SKM-1 (cell line): Measurements from ENCODE around the gene IGSF22.

ENCODE experiments used
- DNase-seq: peaks from one replicate; lab custom pipeline; 2025; ENCODE audit not compliant: unreplicated experiment; lab: John Stamatoyannopoulos, UW

The IGSF22 gene

DNA sequence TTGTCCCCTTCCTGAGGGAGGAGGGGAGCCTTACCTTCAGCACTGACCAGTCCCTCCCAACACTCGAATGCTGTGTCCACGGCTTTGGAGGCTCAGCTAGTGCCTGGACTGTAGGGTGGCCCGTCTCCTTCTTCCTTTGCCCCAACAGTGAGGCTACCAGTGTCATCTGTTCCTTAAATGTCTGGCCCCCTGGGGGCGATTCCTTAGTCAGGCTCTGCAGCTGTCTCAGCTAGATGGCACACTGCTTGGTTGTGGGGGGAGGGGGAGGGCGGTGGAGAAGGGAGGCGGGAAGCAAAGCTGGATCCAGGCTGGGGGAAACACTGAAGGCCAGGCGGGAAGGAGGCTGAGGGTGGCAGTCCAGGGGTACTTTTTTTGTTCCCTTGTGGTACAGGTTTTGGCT is at the start of gene IGSF22:
IGSF22 (minus strand) TSS at position 149 of the 400 bp plus-strand sequence. CDS start 1,952 bp downstream, outside the sequence.
- no peak for DNase-seq

DNA sequence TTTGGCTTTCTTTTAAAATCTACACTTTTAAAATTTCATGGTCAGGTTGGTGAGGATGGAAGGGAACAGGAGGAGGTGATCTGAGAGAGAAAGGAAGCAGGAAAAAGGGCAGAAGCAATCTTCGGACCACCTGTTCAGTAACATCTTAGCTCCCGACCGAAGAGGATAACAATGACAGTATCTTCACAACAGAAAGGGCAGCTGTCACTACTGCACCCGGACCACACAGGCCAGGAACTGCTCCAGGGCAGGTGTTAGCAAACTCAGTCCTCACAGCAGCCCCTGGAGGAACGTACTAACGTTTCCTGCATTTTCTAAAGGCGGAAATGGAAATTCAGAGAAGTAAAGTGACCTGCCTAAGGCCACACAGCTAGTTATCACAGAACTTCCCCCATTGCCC is 48.8 kb upstream of the IGSF22 start:
- no peak for DNase-seq

DNA sequence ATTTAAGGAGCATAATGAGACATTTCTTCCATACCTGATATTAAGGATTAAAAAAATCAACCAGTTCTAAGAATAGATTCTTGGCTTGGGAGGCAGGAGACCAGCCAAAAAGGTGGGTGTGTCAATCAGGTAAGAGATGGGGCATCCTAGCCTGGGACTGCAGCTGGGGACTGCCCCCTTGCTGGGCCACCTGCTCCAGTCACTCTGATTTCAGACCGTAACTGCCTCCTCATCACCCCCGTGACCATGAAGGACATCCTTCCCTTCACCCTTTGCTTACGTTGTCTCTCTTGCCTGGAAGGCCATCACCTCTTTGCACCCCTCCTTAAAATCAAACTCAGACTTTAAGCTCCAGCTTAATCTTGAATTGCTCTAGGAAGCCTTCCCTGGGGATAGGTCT is 47.7 kb upstream of the IGSF22 start:
- DNase-seq: no peak

DNA sequence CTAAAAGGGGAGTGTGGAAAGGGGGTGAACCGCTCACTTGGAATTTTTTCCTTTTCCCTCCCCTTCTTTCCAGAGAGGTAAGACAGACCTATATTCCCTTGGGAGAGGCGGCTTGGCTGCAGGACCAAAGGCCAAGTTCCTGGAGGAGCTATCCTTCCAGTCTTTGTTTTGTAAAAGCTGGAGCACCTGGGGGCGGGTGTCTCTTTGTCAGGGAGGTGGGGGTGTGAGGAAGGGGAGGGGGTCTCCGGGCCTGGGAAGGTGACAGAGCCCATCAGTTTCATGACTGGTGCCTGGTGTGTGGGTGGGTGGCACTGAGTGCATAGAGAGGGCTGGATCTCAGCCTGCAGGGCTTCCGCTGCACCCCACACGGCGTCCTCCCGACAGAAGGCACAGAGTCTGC is 47.1 kb upstream of the IGSF22 start:
- DNase-seq: no peak

DNA sequence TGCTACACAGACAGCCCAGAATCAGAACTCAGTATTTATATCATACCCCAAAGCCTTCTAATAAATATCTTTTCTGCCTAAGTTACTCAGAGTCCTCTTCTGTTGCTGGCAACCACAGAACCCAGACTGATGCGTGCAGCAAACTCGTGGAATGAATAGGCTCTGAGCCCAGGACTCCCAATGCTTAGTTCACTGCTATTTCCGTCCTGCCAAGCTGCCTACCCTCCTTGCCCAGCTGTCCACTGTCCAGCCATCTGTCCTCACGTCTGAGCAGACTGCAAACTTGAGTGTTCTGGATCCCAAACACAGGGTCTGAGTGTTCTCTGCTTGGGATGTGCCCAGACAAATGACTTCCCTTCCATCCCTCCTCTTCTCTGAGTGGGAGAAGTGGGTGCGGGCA is 46.2 kb upstream of the IGSF22 start:
- no peak for DNase-seq

DNA sequence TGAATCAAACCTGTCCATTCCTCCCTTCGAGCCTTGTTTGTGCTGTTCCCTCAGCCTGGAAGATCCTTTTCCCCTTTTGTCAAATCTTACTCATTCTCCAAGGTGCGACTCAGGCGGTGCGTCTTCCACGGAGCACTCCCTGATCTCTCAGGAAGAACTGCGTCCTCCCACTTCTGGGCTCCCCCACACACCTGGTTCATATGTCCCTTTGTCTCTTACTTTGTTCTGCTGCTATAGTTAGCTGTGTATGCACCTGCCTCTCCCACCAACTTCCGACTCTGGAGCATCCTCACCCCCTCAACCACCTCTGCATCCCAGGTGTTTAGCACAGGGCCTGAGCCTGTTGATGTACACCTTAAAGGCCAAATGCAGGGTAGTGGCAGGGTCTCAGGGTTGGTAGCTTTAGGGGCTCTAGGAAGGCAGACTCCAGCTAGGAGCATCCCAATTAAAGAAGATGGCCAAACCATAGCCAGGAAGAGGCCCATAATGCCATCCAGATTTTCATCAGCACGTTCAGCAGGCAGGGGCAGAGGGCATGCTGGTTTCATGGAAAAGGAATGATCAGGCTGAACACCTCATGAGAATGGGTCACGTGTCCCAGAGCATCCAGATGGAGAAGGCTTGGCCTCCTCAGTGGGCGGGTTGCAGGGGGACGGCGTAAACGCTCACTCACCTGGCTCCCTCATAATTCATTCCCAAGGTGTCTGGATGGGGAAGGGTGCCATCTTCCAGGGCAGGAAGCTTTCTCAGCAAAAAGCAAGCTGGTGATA is 45.5 kb upstream of the IGSF22 start:
- no peak for DNase-seq

DNA sequence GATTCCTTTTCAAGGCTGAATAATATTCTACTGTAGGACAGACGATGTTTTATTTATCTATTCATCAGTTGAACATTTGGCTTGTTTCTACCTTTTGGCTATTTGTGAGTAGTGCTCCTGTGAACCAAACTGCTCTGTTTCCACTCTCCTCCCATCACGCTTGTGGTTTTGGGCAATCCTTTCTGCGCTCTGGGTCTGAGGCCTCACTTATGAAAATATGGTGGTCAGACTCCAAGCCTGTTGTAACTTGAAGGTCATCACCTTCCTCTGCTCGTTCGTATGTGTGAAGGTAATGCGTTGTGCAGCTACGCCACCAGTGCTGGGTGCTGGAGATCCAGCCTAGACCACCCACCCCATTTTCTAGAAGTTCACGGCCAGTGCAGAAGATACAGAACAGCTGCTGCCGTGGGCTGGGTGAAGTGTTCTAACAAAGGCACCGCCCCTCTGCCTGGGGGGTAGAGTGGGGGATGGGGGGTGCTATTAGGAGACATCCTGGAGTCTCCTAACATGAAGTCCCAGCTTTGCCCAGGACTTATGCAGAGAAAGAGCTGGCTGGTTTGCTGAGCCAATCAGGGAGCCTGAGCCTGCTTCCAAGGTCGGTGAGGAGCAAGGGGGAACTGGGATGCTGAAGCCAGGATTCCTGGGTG is 44.6 kb upstream of the IGSF22 start:
- no peak for DNase-seq

DNA sequence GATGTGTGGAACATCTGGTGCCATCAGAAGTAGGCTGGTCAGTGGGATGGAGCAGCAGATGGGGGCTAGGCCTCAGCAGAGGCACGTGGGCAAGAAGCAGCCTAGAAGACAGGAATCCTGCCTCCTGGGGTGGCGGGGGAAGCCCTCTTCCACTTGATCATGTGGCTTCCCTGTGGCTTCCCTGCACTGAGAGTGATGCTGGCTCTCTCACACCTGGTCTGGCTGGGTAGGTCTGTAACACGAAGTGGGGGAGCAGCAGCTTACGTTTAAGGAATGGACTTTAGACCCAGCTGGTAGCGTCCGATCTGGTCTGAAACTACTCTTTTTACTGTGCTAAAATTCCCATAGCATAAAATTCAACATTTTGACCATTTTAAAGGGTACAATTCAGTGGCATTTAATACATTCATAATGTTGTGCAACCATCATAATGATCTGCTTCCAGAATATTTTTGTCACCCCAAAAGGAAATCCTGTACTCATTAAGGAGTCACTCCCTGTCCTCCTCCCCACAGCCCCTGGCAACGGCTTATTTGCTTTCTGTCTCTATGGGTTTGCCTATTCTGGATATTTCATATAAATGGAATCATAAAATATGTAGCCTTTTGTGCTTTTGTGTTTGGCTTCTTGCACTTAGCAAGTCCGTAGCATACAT is 43.9 kb upstream of the IGSF22 start:
- DNase-seq: no peak

DNA sequence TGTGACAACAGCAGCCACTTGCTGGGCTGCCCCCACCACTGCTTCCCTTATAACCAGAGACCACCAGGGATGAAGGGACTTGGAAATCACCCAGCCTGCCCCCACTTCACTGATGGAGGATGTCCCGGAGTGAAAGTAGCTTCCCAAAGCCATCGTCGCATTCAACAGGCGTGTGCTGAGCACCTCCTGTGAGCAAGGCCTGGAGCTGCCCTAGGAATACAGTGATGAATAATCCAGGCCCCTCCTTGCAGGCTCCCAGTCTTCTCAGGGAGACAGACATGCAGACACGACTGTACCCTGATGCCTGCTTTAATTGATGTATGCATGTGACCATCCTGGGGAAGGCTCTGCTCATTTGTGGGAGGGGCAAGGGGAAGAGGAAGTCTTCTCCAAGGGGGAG is 43.0 kb upstream of the IGSF22 start:
- DNase-seq: no peak

DNA sequence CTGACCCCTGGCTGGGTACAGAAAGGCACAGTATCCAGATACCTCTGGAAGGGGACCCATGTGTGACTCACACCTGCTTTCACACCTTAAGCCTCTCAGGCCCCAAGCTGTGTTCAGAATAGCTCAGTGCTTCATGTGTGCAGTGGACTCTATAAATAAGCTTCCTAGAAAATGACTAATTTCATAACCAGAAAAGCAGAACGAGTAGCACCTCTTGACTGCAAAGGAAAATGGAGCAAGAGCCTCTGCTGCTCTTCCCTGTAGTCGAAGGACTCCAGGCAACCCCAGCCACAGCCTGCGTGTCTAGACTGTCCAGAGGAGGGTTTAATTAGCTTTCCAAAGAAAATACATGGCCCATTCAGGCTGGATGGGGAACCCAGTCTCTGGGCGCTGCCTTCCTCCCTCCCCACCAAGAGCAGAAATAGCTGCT is 42.5 kb upstream of the IGSF22 start:
- DNase-seq: peak; percentile 58

DNA sequence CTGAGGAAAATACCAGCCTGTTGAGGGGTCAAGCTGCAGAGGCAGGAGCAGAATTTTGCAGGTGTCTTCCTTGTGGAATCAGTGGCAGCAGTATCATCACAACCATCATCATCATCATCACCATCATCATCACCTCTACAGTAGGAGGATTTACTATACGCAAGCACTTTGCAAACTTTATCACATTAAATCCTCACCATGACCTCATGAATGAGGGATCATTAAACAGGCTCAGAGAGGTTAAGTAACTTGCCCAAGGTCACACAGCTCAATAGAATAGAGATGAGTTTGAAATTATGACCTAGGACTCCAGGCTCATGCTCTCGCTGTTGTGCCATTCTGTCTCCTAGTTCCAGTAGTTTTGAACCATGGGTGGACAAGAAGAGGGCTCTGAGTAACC is 40.0 kb upstream of the IGSF22 start:
- DNase-seq: no peak

DNA sequence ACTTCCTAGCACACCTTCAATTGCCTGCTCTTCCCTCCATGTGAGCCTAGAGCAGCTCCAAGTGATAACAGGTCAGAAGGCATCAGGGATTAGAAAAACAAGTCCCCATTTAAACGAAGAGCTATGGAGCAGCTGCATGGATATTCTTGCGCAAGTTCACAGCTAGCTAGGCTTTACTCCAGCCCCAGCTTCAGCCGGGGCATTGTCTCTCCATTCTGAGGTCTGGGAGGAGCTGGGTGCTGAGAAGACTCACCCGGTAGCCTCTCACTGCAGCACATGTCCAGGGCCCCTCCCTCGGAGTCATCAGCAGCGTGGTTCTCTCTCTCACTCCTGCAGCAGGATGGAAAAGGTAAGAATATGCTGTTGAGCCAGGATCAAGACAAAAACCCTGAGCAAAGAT is 39.6 kb upstream of the IGSF22 start:
- DNase-seq: no peak

DNA sequence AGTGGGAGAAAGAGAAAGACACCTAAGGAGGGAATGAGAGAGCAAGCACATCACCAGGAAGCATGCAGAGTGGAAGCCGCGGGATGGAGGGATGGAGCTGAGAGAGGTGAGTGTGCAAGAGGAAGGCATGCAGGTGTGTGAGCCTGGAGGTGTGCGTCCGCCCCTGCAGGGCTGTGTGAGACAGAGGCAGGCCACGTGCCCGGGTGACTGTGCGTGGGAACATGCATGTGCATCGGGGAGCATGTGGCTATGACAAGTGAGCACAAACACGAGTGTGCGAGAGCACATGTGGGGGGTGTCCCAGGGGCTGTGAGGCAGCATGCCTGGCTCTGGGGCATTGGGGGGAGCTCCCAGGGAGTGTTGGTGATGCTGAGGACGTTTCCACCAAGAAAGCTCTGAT is 35.8 kb upstream of the IGSF22 start:
- DNase-seq: no peak

DNA sequence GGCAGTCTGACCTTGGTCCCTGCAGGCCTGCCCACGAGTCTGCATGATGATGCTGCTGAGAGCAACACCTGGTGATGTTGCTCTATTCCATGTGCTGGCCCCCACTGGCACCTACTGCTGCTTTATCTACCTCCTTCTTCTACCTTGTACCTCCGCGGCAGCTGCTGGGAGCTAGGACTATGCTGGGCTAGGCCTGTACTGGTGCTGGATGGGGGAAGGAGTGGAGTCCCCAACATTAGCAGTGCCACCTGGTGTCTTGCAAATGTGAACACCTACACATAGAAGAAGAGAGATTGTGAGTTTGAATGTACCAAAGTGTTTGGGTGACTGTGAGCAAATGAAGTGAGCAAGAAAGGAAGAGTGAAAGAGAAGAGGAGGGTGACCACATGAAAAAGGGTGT is 35.2 kb upstream of the IGSF22 start:
- DNase-seq: no peak

DNA sequence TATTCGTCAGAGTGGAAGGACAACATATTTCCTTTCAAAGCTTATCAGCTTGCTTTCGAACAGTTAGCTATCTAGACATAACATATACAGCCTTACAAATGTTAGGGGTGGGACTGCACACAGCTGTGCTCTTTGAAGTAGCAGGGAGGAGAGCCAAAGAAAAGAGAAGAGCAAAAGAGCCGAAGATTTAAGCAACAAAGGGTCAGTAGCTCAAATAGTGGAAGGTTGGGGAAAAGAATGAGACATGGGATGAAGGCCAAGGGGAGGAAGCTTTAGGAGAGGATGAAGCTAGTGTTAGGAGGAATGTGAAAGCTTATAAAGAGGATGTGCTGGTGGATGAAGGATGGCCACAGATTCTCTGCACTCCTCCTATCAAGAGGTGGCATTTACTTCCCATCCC is 31.8 kb upstream of the IGSF22 start:
- no peak for DNase-seq

DNA sequence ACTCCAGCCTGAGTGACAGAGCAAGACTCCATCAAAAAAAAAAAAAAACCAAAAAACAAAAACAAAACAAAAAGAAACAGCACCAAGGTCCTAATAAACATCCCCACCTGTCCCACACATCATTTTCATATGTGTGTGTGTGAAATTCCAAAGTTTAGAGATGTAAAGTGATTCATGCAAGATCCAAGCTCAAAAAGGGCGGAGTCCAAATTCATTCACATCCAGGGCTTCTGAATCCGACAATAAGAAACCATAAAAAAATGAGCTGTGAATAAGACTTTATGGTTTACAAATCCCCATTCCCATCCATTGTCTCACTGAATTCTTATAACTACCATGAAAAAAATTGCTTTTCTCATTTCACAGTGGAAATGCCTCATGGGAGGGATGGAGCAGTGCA is 30.9 kb upstream of the IGSF22 start:
- DNase-seq: no peak

DNA sequence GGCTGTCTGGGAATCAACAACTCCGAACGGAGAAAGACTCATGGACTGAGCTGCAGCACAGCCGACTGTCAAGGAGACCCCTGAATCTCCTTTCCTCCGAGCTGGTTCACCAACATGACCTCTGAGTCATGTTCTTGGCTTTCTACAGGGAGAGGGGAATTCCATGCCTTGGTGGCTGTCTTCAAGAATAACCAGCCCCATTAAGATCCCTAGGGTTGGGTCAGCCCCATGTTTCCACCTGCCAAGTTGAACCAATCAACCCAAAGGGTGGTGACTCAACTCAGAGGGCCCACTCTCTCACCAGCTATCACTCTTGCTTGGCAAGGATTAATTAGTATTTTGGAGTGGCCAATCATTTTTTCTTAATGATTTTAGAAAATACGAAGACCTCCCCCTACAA is 28.3 kb upstream of the IGSF22 start:
- no peak for DNase-seq

DNA sequence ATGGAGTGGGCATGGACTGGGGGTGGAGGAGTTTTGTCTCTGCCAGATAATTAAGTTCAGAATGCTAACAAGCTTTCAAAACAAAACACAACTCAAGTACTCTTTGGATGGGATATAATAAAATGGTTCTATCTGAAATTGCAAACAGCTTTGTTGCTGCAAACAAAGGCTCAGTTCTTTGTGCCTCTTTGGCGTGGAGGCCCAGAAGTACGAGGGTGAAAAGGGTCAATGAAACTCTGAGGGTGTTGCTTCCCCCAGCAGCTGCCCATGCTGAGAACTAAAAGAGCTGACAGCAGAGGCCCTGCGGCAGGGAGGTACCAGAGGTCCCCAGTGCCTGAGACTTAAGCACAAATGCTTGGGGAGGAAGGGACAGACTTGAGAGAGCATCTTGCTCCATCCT is 26.5 kb upstream of the IGSF22 start:
- no peak for DNase-seq

DNA sequence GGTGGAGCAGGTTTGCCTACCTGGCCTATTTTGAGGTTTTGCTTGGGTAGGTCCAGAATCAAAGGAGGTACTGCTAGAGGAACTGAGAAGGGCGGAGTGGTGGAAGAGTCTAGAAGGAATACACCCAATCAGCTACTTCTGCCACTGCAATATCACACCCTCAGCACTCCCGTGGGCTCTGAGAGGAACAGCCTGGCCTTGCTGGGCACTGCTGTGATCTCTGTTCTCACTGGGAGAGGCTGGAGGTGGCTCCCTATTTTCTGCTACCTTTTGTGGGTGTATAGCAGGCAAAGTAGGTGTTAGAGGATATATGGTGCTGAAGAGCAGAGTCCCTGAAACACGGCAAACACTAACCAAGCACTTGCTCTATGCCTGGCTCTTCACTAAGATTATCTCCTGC is 25.0 kb upstream of the IGSF22 start:
- DNase-seq: no peak

DNA sequence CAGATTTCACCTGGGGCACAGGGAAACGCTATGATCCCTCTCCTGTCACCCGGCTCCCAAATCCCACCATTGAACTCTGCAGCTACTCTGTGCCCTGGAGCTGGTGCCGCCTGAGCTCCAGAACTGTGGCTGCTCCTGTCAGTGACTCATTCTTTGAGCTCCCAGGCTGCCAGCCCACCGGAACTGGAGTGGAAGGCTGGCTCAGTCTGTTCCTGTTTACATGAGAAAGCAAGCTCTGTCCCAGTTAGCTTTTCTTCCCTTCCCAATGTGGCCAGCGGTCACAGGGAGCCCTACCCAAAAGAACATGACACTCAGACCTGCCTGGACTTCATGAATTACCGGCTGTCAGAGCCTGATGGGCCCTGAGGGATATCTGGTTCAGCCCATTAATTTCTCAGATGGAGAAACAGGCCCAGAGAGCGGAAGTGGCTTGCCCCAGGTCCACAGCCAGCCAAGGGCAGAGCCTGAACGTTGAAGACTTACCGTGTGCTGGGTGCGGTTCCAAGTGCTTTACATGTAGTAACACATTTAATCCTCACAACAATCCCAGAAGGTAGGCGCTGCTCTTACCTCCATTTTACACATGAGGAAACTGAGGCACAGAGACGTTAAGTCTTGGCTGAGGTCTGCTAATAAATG is 23.8 kb upstream of the IGSF22 start:
- DNase-seq: no peak

DNA sequence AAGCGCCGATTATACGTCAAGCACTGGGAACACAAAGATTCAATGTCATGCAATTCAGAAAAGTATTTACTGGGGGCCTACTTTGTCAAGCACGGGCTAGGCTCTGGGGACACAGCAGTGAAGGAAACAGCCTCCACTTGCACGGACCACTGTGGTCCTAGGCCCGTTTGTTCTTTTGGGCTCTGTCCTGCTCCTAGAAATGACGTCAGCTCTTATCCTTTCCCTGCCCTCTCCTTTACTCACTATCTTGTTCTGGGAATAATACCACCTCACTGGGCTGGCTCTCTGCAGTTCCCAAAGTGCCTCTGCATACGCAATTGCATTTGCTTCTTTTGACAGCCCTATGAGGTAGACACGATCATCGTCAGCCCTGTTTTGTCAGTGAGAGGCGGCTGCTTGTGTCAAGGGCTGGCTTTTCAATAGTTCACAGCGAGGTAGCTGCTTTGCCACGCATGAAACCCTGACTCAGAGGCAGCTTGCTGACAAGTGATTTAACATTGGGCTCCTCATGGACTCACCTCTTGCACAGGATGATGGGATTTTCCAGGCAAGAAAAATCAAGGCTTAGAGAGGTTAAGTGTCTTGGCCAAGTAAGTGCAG is 22.9 kb upstream of the IGSF22 start:
- no peak for DNase-seq
